Mammary epithelial cell (primary cell): ENCODE results near the gene KRT83.

Experiments used
- CTCF ChIP-seq, 2 donors: IDR thresholded peaks in 1 of 2; conservative IDR thresholded peaks in 1 of 2; 2 replicates each; pipeline ENCODE4 v1.5.1; 2011 to 2012; ENCODE audit warnings: inconsistent platforms in 2 of 2, low read length in 2 of 2, mild to moderate bottlenecking in 2 of 2, control low read depth in 1 of 2, low read depth in 1 of 2; ENCODE audit not compliant: insufficient read depth in 1 of 2; ENCODE audit errors: extremely low read depth in 1 of 2
- EZH2 ChIP-seq: IDR thresholded peaks from 2 replicates; pipeline ENCODE4 v1.6.1; 2012; ENCODE audit warnings: low read length, inconsistent platforms, borderline replicate concordance

- no peak for TF ChIP-seq EZH2
- no peak for TF ChIP-seq CTCF (conservative IDR thresholded peaks at IDR 0.05 in 1 of 2, IDR thresholded peaks at IDR 0.05 in 1 of 2; ENCODE audit: extremely low read depth in 1 of 2, insufficient read depth in 1 of 2, low read depth in 1 of 2, low read length in 2 of 2)
Observed at GRCh38 chr12:52313461-52313860, 7.7 kb downstream of the KRT83 start.
